Endothelial cell of umbilical vein (primary cell): ENCODE results near the gene ENG. TPM values are rescaled to one million over a fixed set of nuclear protein-coding genes. Genes with fewer than 3 reads are reported as not detected.

Experiments
- BruUV-seq: library from RNA; stranded (reverse); fragments of 400-500 nt; replicated peaks from 2 replicates; lab custom pipeline; 2021; lab: Mats Ljungman, UMichigan
- CTCF ChIA-PET: fragments of 300-600, 350-600 bp; sonication (Branson Sonifier 250); formaldehyde crosslinking; loops from one replicate; lab custom pipeline; 2021; ENCODE audit warnings: antibody characterized with exemption, inconsistent platforms; lab: Charles Lee
- POLR2A ChIA-PET: fragments of 300-600, 350-600 bp; sonication (Branson Sonifier 250); formaldehyde crosslinking; loops from one replicate; lab custom pipeline; 2021; ENCODE audit warnings: antibody characterized with exemption, inconsistent platforms; lab: Charles Lee
- DNase-seq: peaks from one replicate; pipeline ENCODE4 v3.0.0-alpha.2; 2011; ENCODE audit warnings: low read depth, low spot score
- FAIRE-seq: peaks from 2 replicates; lab custom pipeline; 2011; peaks lifted over from hg19 to GRCh38; lab: Jason Lieb, UNC
- H2AFZ ChIP-seq: 2 replicates; pipeline ENCODE4 v1.6.0; 2012; ENCODE audit warnings: low read depth, low read length, control low read depth, inconsistent platforms
- H3K27ac ChIP-seq: 2 replicates; pipeline ENCODE4 v1.5.1; 2011; ENCODE audit warnings: low read depth, mild to moderate bottlenecking, control low read depth, low read length, moderate library complexity; ENCODE audit not compliant: insufficient read depth
- H3K27me3 ChIP-seq, 2 experiments: 2 replicates each; pipeline versions ENCODE4 v1.6.0 to v1.6.1; 2011; ENCODE audit warnings: low read length in 2 of 2, mixed read lengths in 1 of 2; ENCODE audit not compliant: control insufficient read depth in 2 of 2, insufficient read depth in 2 of 2
- H3K36me3 ChIP-seq, 2 experiments: 2 replicates in 1 of 2; 3 replicates in 1 of 2; pipeline ENCODE4 v1.5.1; 2011; ENCODE audit warnings: low read length in 2 of 2, mild to moderate bottlenecking in 1 of 2, moderate library complexity in 1 of 2; ENCODE audit not compliant: control insufficient read depth in 2 of 2, insufficient read depth in 2 of 2; ENCODE audit errors: extremely low read depth in 1 of 2
- H3K4me1 ChIP-seq: 3 replicates; pipeline ENCODE4 v1.5.1; 2011; ENCODE audit warnings: mild to moderate bottlenecking, low read length; ENCODE audit not compliant: control insufficient read depth, insufficient read depth; ENCODE audit errors: extremely low read depth
- H3K4me2 ChIP-seq: 2 replicates; pipeline ENCODE4 v1.6.1; 2011; ENCODE audit warnings: low read length, control low read depth, mixed read lengths; ENCODE audit not compliant: insufficient read depth
- H3K4me3 ChIP-seq, 3 experiments: fragments of 200-600 bp in 1 of 3; sonication (generic), shearing (Covaris generic) in 1 of 3; replicated peaks in 1 of 3; 2 replicates each; pipeline ENCODE4 v1.5.1; 2011 to 2016; ENCODE audit warnings: control low read depth in 3 of 3, low read length in 3 of 3, mild to moderate bottlenecking in 2 of 3, inconsistent platforms in 1 of 3, low read depth in 1 of 3, moderate library complexity in 1 of 3; ENCODE audit not compliant: insufficient read depth in 1 of 3
- H3K79me2 ChIP-seq: 2 replicates; pipeline ENCODE4 v1.6.0; 2012; ENCODE audit warnings: low read length, inconsistent platforms; ENCODE audit not compliant: control insufficient read depth, insufficient read depth
- H3K9ac ChIP-seq: replicated peaks from 2 replicates; pipeline ENCODE3; 2011; ENCODE audit warnings: low read length, control low read depth; ENCODE audit not compliant: insufficient read depth; ENCODE audit errors: extremely low read depth
- H3K9me1 ChIP-seq: replicated peaks from 3 replicates; pipeline ENCODE4 v1.6.0; 2011; ENCODE audit warnings: mild to moderate bottlenecking, low read length; ENCODE audit not compliant: control insufficient read depth, insufficient read depth; ENCODE audit errors: extremely low read depth
- H3K9me3 ChIP-seq: replicated peaks from 2 replicates; pipeline ENCODE4 v1.5.1; 2012; ENCODE audit warnings: low read length, inconsistent platforms; ENCODE audit not compliant: control insufficient read depth, insufficient read depth
- H4K20me1 ChIP-seq: replicated peaks from 2 replicates; pipeline ENCODE3; 2011; ENCODE audit warnings: mild to moderate bottlenecking, low read length; ENCODE audit not compliant: control insufficient read depth, insufficient read depth; ENCODE audit errors: extremely low read depth
- FOS ChIP-seq: IDR thresholded peaks from 2 replicates; pipeline ENCODE4 v1.6.1; 2011; ENCODE audit warnings: mild to moderate bottlenecking, low read length, moderate library complexity, borderline replicate concordance; ENCODE audit not compliant: insufficient read depth
- JUN ChIP-seq: IDR thresholded peaks from 2 replicates; pipeline ENCODE4 v1.6.1; 2011; ENCODE audit warnings: borderline replicate concordance, low read depth; ENCODE audit not compliant: insufficient read length, insufficient read depth
- MYC ChIP-seq: IDR thresholded peaks from one replicate; pipeline ENCODE4 v1.6.1; 2011; ENCODE audit warnings: mild to moderate bottlenecking, low read depth, low read length
- POLR2A ChIP-seq: IDR thresholded peaks from 2 replicates; pipeline ENCODE4 v1.6.1; 2012; ENCODE audit warnings: low read depth, mild to moderate bottlenecking, control low read depth, low read length
- dilution Hi-C: fragments of 300-500 bp; cut with MboI; formaldehyde crosslinking; loops from one replicate; pipeline ENCODE4 v1.15.0; 2019; ENCODE audit warnings: low sequenced_read_pairs; ENCODE audit not compliant: extremely low pct_ligation_motif_present
- intact Hi-C: fragments of 100-400 bp; cut with micrococcal nuclease; formaldehyde crosslinking; loops from one replicate; pipeline ENCODE4 v1.10.0; 2022
- polyA plus RNA-seq, 4 experiments: library from polyadenylated mRNA; depleted of rRNA in 3 of 4; stranded (reverse) in 3 of 4; unstranded in 1 of 4; fragments of >200 nt; gene quantifications; 2 replicates each; pipeline versions ENCODE4 v1.2.1 to v1.2.3, GENCODE V29; 2011 to 2012; ENCODE audit warnings: missing spikeins in 1 of 4
- total RNA-seq: library from RNA; stranded (reverse); gene quantifications from 2 replicates; pipeline ENCODE4 v1.2.3, GENCODE V29; 2021
- TF ChIP-seq, protein P1 (sequence below): IDR thresholded peaks from 2 replicates; pipeline ENCODE4 v1.6.1; 2011; ENCODE audit not compliant: insufficient read depth, insufficient read length
- TF ChIP-seq, protein P2 (sequence below), 2 donors: IDR thresholded peaks; 1 replicate in 1 of 2; 2 replicates in 1 of 2; pipeline ENCODE4 v1.5.1; 2011; ENCODE audit warnings: low read length in 2 of 2, mild to moderate bottlenecking in 2 of 2, moderate library complexity in 2 of 2, control low read depth in 1 of 2, inconsistent platforms in 1 of 2, low read depth in 1 of 2; ENCODE audit not compliant: insufficient read depth in 1 of 2; ENCODE audit errors: extremely low read depth in 1 of 2

ENG gene
- total and polyA plus RNA-seq, 2 donors (not counting 3 experiments of a cell fraction or from before 2014, with no cell fraction given), result 338 to 728 TPM

DNA sequence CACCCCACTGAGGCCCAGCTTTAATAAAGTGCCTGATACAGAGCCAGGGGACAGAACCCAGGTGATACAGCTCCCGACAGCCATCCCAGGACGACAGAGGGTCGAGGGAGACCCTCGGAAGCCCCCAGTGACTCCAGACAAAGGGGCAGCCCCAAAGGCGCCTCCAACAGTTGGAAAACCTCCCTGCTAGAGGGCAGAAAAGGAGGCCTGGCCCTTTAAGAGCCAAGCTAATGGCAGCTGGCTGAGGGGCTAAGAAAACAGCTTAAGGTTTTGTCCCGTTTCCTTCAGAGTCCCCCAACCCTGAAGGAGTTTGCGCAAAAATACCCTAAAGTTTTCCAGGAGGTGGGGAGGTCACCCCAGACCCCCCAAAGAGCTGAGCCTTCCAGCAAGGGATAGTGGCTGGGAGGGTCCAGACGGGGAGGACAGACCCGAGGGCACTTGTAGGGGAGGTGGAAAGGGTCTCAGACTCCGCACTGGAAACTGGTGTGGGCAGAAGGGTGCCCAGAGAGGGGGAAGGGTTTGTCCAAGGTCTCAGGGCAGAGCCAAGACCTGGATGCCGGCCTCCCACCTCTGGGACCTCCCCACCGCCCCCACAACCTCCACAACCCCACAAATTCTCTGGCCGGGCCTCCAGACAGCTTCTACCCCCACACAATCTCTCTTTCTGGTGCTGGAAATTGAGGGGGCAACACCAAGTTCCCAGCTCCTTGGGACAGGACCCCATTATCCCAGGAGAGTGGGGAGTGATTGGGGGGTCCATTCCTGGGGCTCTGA lies 31.2 kb upstream of the ENG start:
- POLR2A ChIA-PET, result interaction anchor here (0.7 to 1.4 kb wide), 2 partner anchors 9 to 19 kb away, joined by 3 read pairs; no protein-coding TSS in a partner anchor

More for the DNA sequence above, 31.2 kb upstream of the ENG start:
- BruUV-seq, result TSS peak; percentile 24
- Histone ChIP-seq H3K9me1 (no peaks in the 10 kb centered on the region), H3K4me1 (peaks cover 8% of the 10 kb centered on the region), H3K79me2 (no peaks in the 10 kb centered on the region), H3K36me3 (peaks cover 8 to 22% of the 10 kb centered on the region in 2 experiments), H2AFZ (no peak overlapping the region), H3K27ac (no peak overlapping the region), H3K4me2 (no peak overlapping the region), H3K9ac (no peak overlapping the region), H3K27me3 (no peaks in the 10 kb centered on the region), H3K4me3 (no peak overlapping the region), H4K20me1 (no peaks in the 10 kb centered on the region), H3K9me3 (no peaks in the 10 kb centered on the region)
- FAIRE-seq (no peak), DNase-seq (no peak)
- intact Hi-C loops (no loop called here), dilution Hi-C loops (no loop called here)
- TF ChIP-seq JUN (no peak), MYC (no peak), POLR2A (no peak), FOS (no peak)
- TF ChIP-seq, protein P1, sequence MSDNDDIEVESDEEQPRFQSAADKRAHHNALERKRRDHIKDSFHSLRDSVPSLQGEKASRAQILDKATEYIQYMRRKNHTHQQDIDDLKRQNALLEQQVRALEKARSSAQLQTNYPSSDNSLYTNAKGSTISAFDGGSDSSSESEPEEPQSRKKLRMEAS, result no peak
- TF ChIP-seq, protein P2, sequence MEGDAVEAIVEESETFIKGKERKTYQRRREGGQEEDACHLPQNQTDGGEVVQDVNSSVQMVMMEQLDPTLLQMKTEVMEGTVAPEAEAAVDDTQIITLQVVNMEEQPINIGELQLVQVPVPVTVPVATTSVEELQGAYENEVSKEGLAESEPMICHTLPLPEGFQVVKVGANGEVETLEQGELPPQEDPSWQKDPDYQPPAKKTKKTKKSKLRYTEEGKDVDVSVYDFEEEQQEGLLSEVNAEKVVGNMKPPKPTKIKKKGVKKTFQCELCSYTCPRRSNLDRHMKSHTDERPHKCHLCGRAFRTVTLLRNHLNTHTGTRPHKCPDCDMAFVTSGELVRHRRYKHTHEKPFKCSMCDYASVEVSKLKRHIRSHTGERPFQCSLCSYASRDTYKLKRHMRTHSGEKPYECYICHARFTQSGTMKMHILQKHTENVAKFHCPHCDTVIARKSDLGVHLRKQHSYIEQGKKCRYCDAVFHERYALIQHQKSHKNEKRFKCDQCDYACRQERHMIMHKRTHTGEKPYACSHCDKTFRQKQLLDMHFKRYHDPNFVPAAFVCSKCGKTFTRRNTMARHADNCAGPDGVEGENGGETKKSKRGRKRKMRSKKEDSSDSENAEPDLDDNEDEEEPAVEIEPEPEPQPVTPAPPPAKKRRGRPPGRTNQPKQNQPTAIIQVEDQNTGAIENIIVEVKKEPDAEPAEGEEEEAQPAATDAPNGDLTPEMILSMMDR (IDR thresholded peaks at IDR 0.05; ENCODE audit: extremely low read depth in 1 of 2, insufficient read depth in 1 of 2, low read depth in 1 of 2, low read length in 2 of 2), result no peak
- CTCF ChIA-PET, result interaction anchor here (0.9 to 1.5 kb wide), 6 partner anchors 16 to 151 kb away, joined by 3 to 5 read pairs (median 3); partner anchors contain the start of gene TOR2A
